DOHH2 (cell line): ENCODE measurements around the gene ARHGEF39.

Source experiments
- H3F3A ChIP-seq: fragments of 200-600 bp; sonication (generic), shearing (Covaris generic); 2 replicates; pipeline ENCODE4 v1.6.0; 2016; ENCODE audit warnings: antibody characterized with exemption, mild to moderate bottlenecking; ENCODE audit not compliant: control insufficient read depth, insufficient read depth
- H3K27ac ChIP-seq: fragments of 200-600 bp; sonication (generic); 2 replicates; pipeline ENCODE4 v1.5.1; 2014; ENCODE audit warnings: low read depth, mild to moderate bottlenecking, low read length, moderate library complexity
- H3K27me3 ChIP-seq: fragments of 200-600 bp; sonication (generic); 2 replicates; pipeline ENCODE4 v1.6.1; 2014; ENCODE audit warnings: mild to moderate bottlenecking, low read length, mixed read lengths; ENCODE audit not compliant: control insufficient read depth
- H3K36me3 ChIP-seq: fragments of 200-600 bp; sonication (generic); 2 replicates; pipeline ENCODE4 v1.6.1; 2014; ENCODE audit warnings: mild to moderate bottlenecking, low read length, moderate library complexity, mixed read lengths; ENCODE audit not compliant: control insufficient read depth
- H3K4me1 ChIP-seq: fragments of 200-600 bp; sonication (generic); 2 replicates; pipeline ENCODE4 v1.6.1; 2014; ENCODE audit warnings: mild to moderate bottlenecking, low read length, mixed read lengths; ENCODE audit not compliant: control insufficient read depth
- H3K4me2 ChIP-seq: fragments of 200-600 bp; sonication (generic); 2 replicates; pipeline ENCODE4 v1.6.0; 2014; ENCODE audit warnings: mild to moderate bottlenecking, low read length, moderate library complexity
- H3K4me3 ChIP-seq: fragments of 200-600 bp; sonication (generic); 2 replicates; pipeline ENCODE4 v1.5.1; 2014; ENCODE audit warnings: mild to moderate bottlenecking, low read length, mixed read lengths
- H3K79me2 ChIP-seq: fragments of 200-600 bp; sonication (generic); 2 replicates; pipeline ENCODE4 v1.6.1; 2014; ENCODE audit warnings: mild to moderate bottlenecking, low read length, mixed read lengths; ENCODE audit not compliant: control insufficient read depth
- H3K9me2 ChIP-seq: fragments of 200-600 bp; sonication (generic); replicated peaks from 2 replicates; pipeline ENCODE4 v1.6.1; 2014; ENCODE audit warnings: mild to moderate bottlenecking, low read length, mixed read lengths; ENCODE audit not compliant: control insufficient read depth
- H3K9me3 ChIP-seq: fragments of 200-600 bp; sonication (generic); 2 replicates; pipeline ENCODE4 v1.6.1; 2014; ENCODE audit warnings: antibody characterized with exemption, low read length, mixed read lengths; ENCODE audit not compliant: control insufficient read depth, insufficient read depth
- H4K20me1 ChIP-seq: fragments of 200-600 bp; sonication (generic); 2 replicates; pipeline ENCODE4 v1.6.0; 2014; ENCODE audit warnings: low read depth, mild to moderate bottlenecking, antibody characterized with exemption, low read length, moderate library complexity; ENCODE audit not compliant: control insufficient read depth, insufficient read depth
- CTCF ChIP-seq: fragments of 200-600 bp; sonication (generic); IDR thresholded peaks from one replicate; pipeline ENCODE4 v1.5.1; 2014; ENCODE audit warnings: antibody characterized with exemption, mild to moderate bottlenecking, low read depth, low read length; ENCODE audit not compliant: poor library complexity, severe bottlenecking
- EZH2phosphoT487 ChIP-seq: fragments of 200-600 bp; sonication (generic); IDR thresholded peaks from 2 replicates; pipeline ENCODE4 v1.6.1; 2017; ENCODE audit warnings: borderline replicate concordance, mild to moderate bottlenecking, antibody characterized with exemption, low read length, moderate library complexity, mixed read lengths

The ARHGEF39 gene

GRCh38 chr9:35708146-35708545 lies 43.2 kb upstream of the ARHGEF39 start:
- peaks cover 91% of the 10 kb centered on the region for H3K36me3 ChIP-seq
- H3F3A ChIP-seq = no peaks in the 10 kb centered on the region
- no peaks in the 10 kb centered on the region for H3K27me3 ChIP-seq
- no peaks in the 10 kb centered on the region for H3K9me2 ChIP-seq
- no peaks in the 10 kb centered on the region for H4K20me1 ChIP-seq
- H3K27ac ChIP-seq = no peak overlapping the region
- H3K9me3 ChIP-seq = no peaks in the 10 kb centered on the region
- TF ChIP-seq CTCF = no peak
- no peak for TF ChIP-seq EZH2phosphoT487
- no peaks in the 10 kb centered on the region for H3K4me1 ChIP-seq
- H3K4me2 ChIP-seq = no peak overlapping the region
- H3K4me3 ChIP-seq = no peak overlapping the region
- no peaks in the 10 kb centered on the region for H3K79me2 ChIP-seq

GRCh38 chr9:35706951-35707350 lies 42.0 kb upstream of the ARHGEF39 start:
- Histone ChIP-seq H3K9me3 (no peaks in the 10 kb centered on the region), H3F3A (no peaks in the 10 kb centered on the region), H3K27ac (no peak overlapping the region), H3K79me2 (no peaks in the 10 kb centered on the region), H3K4me1 (no peaks in the 10 kb centered on the region), H3K36me3 (peaks cover 92% of the 10 kb centered on the region), H3K4me3 (no peak overlapping the region), H3K27me3 (no peaks in the 10 kb centered on the region), H4K20me1 (no peaks in the 10 kb centered on the region), H3K9me2 (no peaks in the 10 kb centered on the region), H3K4me2 (no peak overlapping the region)
- TF ChIP-seq EZH2phosphoT487 (no peak), CTCF (no peak)

GRCh38 chr9:35705836-35706430 lies 40.9 kb upstream of the ARHGEF39 start:
- peaks cover 89% of the 10 kb centered on the region for H3K36me3 ChIP-seq
- no peak overlapping the region for H3K4me2 ChIP-seq
- H3K4me1 ChIP-seq = no peaks in the 10 kb centered on the region
- H3K9me2 ChIP-seq = no peaks in the 10 kb centered on the region
- H4K20me1 ChIP-seq = no peaks in the 10 kb centered on the region
- no peaks in the 10 kb centered on the region for H3K79me2 ChIP-seq
- H3K27ac ChIP-seq = no peak overlapping the region
- H3K9me3 ChIP-seq = no peaks in the 10 kb centered on the region
- TF ChIP-seq EZH2phosphoT487 (no peak), CTCF (no peak)
- no peaks in the 10 kb centered on the region for H3K27me3 ChIP-seq
- H3K4me3 ChIP-seq = no peak overlapping the region
- H3F3A ChIP-seq = no peaks in the 10 kb centered on the region
